ENCODE results near the gene CDR2. TPM values are rescaled to one million over a fixed set of nuclear protein-coding genes. Genes with fewer than 3 reads are reported as not detected.
"Not testable (repeated sequence)": the region's sequence is repeated elsewhere in the genome, so short reads cannot be mapped to it uniquely, and the experiment has no call there.

Gene CDR2
- total and polyA plus RNA-seq, 8 donors: 8.9 to 198 (median 22.2) TPM

DNA sequence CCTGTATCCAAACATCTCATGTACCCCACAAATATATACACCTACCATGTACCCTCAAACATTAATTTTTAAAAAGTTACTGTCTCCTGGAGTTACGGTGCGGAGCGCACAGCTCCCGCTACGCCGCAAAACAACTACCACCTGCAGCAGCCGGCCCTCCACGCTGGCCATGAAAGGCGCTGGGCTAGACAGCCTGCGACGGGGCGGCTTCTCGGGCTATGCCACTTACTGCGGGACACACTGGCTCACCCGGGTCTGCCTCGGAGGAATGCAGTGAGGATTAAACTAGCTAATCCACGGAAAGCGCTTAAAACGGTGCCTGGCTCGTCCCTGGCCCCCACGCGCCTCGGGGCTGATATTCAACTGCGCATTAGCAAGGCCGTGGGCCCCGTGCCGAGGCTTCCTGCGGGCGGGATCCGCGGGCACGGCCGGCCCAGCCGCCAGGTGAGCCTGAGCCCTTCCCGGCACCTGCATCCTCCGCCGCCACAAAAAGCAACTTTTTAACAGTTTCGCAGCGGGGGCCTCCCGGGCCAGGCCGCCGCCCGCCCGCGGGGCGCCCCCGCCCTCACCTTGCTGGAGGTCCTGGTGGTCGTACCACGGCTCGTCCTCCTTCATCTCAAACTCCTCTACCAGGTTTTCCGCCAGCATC, 633 bp downstream of the CDR2 start:
- peaks cover 30 to 57% (median 55%) of the 10 kb centered on the region in 4 donors for H3K4me1 ChIP-seq
- peak overlapping the region; percentile 91 to 96 (median 93) for H3K27ac ChIP-seq
- DNase-seq: peak; percentile 62 to 73
- no peaks in the 10 kb centered on the region for H3K36me3 ChIP-seq
- 0 to 2% (median 1%) methylated on average over 49 to 51 of the region's 51 CpGs for WGBS, 5 donors
- peak in 2 of 3 donors; percentile 2 to 21 for TF ChIP-seq POLR2AphosphoS5 (IDR thresholded peaks at IDR 0.05)
- TF ChIP-seq, protein P1, sequence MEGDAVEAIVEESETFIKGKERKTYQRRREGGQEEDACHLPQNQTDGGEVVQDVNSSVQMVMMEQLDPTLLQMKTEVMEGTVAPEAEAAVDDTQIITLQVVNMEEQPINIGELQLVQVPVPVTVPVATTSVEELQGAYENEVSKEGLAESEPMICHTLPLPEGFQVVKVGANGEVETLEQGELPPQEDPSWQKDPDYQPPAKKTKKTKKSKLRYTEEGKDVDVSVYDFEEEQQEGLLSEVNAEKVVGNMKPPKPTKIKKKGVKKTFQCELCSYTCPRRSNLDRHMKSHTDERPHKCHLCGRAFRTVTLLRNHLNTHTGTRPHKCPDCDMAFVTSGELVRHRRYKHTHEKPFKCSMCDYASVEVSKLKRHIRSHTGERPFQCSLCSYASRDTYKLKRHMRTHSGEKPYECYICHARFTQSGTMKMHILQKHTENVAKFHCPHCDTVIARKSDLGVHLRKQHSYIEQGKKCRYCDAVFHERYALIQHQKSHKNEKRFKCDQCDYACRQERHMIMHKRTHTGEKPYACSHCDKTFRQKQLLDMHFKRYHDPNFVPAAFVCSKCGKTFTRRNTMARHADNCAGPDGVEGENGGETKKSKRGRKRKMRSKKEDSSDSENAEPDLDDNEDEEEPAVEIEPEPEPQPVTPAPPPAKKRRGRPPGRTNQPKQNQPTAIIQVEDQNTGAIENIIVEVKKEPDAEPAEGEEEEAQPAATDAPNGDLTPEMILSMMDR (IDR thresholded peaks at IDR 0.05): no peak
- H3K4me3 ChIP-seq: peak overlapping the region; percentile 70 to 91 (median 84)
- intact Hi-C loops (cut with DNase I; ENCODE audit: low total_unique reads): no loop called here
- H3K27me3 ChIP-seq: no peaks in the 10 kb centered on the region
- no peaks in the 10 kb centered on the region for H3K9me3 ChIP-seq

- no peak for TF ChIP-seq POLR2A (IDR thresholded peaks at IDR 0.05)
- TF ChIP-seq, protein P1 (IDR thresholded peaks at IDR 0.05): no peak
- no peak for TF ChIP-seq POLR2AphosphoS5 (IDR thresholded peaks at IDR 0.05)
- TF ChIP-seq EP300 (IDR thresholded peaks at IDR 0.05): no peak
- intact Hi-C loops (cut with DNase I; ENCODE audit: low total_unique reads): no loop called here
- Histone ChIP-seq H3K27me3 (no peaks in the 10 kb centered on the region), H3K27ac (peak overlapping the region; percentile 91 to 96 (median 93)), H3K4me1 (peaks cover 38 to 64% (median 61%) of the 10 kb centered on the region in 4 donors), H3K9me3 (no peaks in the 10 kb centered on the region), H3K36me3 (no peaks in the 10 kb centered on the region), H3K4me3 (peak overlapping the region; percentile 70 to 91 (median 84))
- WGBS, 5 donors: 23 to 34% (median 29%) methylated on average over 14 of the region's 14 CpGs
- DNase-seq: no peak
These were observed 1.3 kb downstream of the CDR2 start for GRCh38 chr16:22372882-22373661.

DNA sequence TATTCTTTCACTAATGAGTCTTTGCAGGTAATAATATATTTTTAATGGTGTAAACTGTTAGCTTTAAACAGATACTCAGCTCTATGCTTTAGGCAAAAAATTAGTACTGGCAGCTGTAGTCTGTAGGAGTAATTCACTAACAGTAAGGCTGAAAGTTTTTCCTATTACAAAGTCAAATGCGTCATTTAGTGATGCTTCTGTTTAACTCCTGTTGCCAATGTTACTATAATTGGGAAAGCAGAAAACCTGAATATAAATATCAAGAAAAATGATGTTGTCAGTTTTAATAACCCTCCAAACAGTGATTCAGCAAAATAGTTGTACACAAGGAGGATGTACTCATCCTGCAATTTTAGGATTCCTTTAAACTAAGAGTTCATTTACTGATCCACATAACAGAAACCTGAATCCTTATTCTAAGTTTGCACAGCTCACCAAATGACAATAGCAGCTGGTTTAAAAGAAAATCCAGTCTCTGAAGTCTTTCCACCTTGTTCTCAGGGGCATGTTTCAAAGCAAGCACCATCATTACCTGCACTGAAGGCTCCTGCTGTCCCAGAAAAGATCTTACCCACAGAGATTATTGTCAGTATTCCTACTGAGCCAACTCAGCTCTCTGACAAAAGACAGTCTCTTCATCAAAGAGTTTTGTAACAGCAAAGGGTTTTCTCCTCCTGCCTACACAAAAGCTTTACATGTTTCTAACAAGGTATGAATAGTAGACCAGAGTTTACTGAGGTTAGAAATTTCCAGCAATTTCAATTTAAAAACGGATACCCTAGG, 4.2 kb downstream of the CDR2 start:
- intact Hi-C loops (cut with DNase I; ENCODE audit: low total_unique reads): no loop called here
- Histone ChIP-seq H3K27me3 (no peaks in the 10 kb centered on the region), H3K9me3 (no peaks in the 10 kb centered on the region), H3K4me3 (no peak overlapping the region), H3K36me3 (no peaks in the 10 kb centered on the region), H3K4me1 (peaks cover 39 to 86% (median 69%) of the 10 kb centered on the region in 4 donors), H3K27ac (peak overlapping the region in 4 of 5 donors; percentile 78 to 96 (median 93))
- DNase-seq: peak in 1 of 2 donors; percentile 50
- TF ChIP-seq POLR2AphosphoS5 (IDR thresholded peaks at IDR 0.05) (peak in 2 of 3 donors; percentile 53 to 62), POLR2A (IDR thresholded peaks at IDR 0.05) (no peak)
- 57 to 77% (median 68%) methylated on average over 2 of the region's 2 CpGs for WGBS, 5 donors

- Histone ChIP-seq H3K4me3 (no peak overlapping the region), H3K27me3 (no peaks in the 10 kb centered on the region), H3K4me1 (peaks cover 39 to 85% (median 66%) of the 10 kb centered on the region in 4 donors), H3K27ac (peak overlapping the region in 4 of 5 donors; percentile 78 to 96 (median 93)), H3K9me3 (no peaks in the 10 kb centered on the region), H3K36me3 (peaks cover 7 to 8% (median 7%) of the 10 kb centered on the region in 4 donors)
- peak in 1 of 2 donors; percentile 78 for DNase-seq
- WGBS, 5 donors: 31 to 36% (median 34%) methylated on average over 3 of the region's 3 CpGs
- TF ChIP-seq EP300 (IDR thresholded peaks at IDR 0.05) (no peak), POLR2AphosphoS5 (IDR thresholded peaks at IDR 0.05) (peak in 1 of 3 donors; percentile 17), POLR2A (IDR thresholded peaks at IDR 0.05) (no peak)
- TF ChIP-seq, protein P1 (IDR thresholded peaks at IDR 0.05): no peak
- intact Hi-C loops (cut with DNase I; ENCODE audit: low total_unique reads): no loop called here
These were observed 5.1 kb downstream of the CDR2 start for GRCh38 chr16:22369221-22369811.

DNA sequence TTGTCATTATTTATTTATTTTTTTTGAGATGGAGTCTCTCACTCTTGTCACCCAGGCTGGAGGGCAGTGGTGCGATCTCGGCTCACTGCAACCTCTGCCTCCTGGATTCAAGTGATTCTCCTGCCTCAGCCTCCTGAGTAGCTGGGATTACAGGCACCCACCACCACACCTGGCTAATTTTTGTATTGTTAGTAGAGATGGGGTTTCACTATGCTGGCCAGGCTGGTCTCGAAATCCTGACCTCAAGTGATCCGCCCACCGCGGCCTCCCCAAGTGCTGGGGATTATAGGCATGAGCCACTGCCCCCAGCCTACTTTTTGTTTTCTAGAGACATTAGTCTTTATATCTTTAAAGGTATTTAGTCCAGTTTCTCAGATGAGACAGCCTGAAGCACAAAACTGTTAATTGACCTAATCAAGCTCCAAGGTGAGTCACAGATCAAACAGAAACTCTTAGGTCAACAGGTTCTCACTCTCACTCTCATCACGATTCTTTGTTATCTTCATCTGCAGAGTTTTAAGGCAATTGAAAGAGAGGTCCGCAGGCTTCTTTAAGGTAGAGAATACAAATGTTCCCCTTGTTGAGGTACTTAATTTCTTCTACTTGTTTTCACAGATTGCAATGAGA, 6.1 kb downstream of the CDR2 start:
- peaks cover 15 to 18% (median 17%) of the 10 kb centered on the region in 4 donors for H3K36me3 ChIP-seq
- peak in 1 of 2 donors; percentile 53 for DNase-seq
- intact Hi-C loops (cut with DNase I; ENCODE audit: low total_unique reads); H3K4me3 ChIP-seq; H3K9me3 ChIP-seq; H3K27me3 ChIP-seq: not testable (repeated sequence)
- peak overlapping the region in 4 of 5 donors; percentile 78 to 96 (median 93) for H3K27ac ChIP-seq
- peaks cover 39 to 82% (median 61%) of the 10 kb centered on the region in 4 donors for H3K4me1 ChIP-seq
- WGBS, 5 donors: 75 to 87% (median 85%) methylated on average over 8 of the region's 8 CpGs

Measured in stomach (tissue), 9 donors.